GM18907 (cell line): ENCODE data around the gene ZNF451.

ENCODE experiments used
- ATAC-seq: cut with Tn5 transposase; IDR thresholded peaks from one replicate; pipeline ENCODE4 v1.9.1; 2021; ENCODE audit warnings: mild to moderate bottlenecking, moderate library complexity; ENCODE audit not compliant: unreplicated experiment

Gene ZNF451

GRCh38 chr6:57147401-57147800, 57.4 kb downstream of the ZNF451 start:
- no peak for ATAC-seq

DNA sequence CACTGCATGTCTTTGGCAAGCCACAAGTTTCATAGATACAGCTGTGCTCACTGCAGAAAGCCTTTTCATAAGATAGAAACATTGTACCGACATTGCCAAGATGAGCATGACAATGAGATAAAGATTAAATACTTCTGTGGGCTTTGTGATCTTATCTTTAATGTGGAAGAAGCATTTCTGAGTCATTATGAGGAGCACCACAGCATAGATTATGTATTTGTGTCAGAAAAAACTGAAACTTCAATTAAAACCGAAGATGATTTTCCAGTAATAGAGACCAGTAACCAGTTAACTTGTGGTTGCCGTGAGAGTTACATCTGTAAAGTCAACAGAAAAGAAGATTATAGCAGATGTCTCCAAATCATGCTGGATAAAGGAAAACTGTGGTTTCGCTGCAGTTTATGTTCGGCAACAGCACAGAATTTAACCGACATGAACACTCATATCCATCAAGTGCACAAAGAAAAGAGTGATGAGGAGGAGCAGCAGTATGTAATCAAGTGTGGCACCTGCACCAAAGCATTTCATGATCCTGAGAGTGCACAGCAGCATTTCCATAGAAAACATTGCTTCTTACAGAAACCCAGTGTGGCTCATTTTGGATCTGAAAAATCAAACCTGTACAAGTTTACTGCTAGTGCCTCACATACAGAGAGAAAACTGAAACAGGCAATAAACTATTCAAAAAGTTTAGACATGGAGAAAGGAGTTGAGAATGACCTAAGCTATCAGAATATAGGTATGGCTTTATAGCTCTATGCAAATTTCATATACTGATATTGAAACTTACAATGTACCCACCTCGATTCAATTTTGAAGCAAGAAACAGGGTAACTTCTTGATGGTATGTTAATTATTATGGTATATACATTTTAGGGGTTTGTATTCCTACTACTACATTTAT, 58.2 kb downstream of the ZNF451 start:
- ATAC-seq, result no peak

- ATAC-seq, result no peak
Measured at GRCh38 chr6:57158658-57159057, 68.7 kb downstream of the ZNF451 start.

DNA sequence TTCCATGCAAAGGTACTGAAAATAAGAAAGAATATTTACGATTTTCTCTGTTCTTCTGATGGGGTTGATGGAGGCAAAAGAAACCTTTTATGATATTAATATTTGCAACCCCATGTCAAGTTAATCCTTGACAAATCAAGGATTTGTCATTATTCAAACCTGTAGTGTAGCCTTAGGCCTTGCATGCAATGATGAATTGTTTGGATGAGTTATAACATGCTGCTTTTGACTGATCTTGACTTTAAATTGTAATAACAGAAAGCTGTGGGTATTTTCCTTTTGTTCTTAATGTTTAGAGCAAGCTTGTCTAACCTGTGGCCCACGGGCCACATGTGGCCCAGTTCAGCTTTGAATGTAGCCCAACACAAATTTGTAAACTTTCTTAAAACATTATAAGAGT, 69.1 kb downstream of the ZNF451 start:
- no peak for ATAC-seq

GRCh38 chr6:57162028-57162427, 72.0 kb downstream of the ZNF451 start:
- no peak for ATAC-seq

DNA sequence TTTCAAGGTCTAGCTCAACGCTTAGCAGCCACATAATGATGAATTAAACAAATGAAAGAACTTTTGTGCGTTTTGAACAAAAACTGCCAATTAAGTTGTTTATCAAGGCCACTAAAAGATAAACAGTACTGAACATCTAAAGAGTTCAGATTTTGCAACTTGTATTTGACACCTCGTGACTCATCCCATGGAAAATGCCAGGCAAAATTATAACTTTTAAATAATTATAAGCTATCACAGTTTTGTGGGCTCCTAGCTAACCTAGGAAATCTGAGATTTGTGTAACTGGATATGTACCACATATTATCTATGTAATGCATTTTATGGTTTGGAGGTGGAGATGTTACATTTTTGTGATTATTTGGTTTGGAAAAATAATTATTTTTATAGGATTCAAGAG, 72.5 kb downstream of the ZNF451 start:
- ATAC-seq, result no peak

GRCh38 chr6:57163956-57164355, 74.0 kb downstream of the ZNF451 start:
- ATAC-seq, result no peak

DNA sequence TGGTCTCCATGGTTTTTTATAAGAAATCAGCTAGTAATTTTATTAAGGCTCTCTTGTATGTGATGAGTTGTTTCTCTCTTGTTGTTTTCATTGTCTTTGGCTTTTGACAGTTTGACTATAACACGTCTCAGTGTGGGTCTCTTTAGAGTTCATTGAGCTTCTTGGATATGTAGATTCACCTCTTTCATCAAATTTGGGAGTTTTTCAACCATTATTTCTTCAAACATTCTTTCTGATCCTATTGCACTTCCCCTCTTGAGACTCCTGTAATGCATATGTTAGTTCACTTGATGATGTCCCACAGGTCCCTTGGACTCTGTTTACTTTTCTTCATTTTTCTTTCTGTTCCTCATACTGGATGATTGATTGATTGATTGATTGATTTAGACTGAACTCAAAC, 75.1 kb downstream of the ZNF451 start:
- no peak for ATAC-seq

GRCh38 chr6:57172136-57173055, 82.4 kb downstream of the ZNF451 start, which contains the start of gene BAG2:
Gene BAG2, plus strand, starts transcription at chr6:57172326. Its CDS starts 372 bp downstream, at chr6:57172698.
- peak; percentile 93 for ATAC-seq

GRCh38 chr6:57173056-57173885, 83.3 kb downstream of the ZNF451 start:
- no peak for ATAC-seq

GRCh38 chr6:57173886-57174510, 84.0 kb downstream of the ZNF451 start:
- no peak for ATAC-seq

DNA sequence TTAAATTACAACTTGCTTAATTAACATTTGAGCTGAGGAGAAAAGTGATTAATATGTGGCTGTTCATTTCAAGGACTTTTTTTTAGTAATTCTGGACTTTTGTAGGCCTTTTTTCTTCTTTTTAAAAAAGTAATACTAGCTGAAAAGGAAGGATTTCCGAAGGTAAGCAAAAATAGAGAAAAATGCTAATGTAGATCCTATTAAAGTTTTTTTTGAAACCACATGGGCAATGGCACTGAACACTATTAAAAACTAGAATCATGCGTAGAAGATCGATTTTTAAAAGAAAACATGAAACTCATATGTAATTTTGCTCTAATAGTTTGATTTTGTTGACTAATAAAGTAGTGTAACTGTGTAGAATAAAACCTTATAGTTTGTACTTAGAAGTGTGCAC, 84.5 kb downstream of the ZNF451 start:
- no peak for ATAC-seq

DNA sequence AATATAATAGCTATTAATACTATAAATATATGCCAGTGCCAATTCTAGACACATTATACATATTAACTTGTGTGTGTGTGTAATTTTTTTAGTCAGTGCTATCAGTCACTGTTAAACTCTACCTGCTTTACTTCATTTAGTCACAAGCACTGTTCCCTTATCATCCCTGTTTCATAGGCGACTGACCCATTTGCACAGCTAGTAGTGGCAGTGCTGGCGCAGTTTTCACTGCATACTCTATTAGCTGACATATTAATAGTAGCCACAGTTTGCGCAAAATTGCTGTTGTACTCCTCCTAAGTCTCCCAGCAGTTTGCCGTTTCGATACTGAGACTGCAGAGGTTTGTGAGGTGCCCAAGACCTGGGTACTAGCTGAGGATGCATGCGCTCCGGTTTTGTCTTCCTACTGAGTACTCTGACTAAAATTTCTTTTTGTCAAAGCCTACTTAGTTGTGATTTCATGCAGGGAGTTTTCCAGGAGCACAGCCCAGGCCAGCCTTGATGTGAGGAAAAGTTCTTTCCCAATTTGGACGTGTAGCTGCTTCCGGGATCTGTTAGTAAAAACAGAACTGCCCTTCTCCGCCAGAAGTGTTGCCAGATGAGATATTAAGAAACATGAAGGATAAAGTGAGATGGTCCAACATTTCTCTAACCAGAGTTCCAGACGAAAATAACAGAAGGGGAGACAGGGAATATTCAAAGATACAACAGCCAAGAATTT, 87.7 kb downstream of the ZNF451 start:
- ATAC-seq, result no peak

DNA sequence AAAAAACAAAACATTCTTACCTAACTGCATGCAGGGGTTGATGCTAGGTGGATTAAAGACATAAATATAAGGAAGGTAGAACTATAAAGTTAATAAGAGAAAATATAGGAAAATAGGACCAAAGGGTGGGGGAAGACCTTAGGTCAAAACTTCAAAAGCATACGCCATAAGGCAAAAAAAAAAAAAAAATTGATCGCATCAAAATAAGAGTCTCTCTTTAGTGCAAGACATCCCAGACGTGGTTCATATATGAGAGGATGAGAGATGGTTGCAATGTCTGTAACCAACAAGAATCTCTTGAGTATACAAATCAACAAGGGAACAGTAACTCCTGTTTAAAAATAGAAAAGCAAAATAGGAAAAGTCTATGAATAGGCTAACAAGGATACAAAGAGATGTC, 90.6 kb downstream of the ZNF451 start:
- no peak for ATAC-seq

GRCh38 chr6:57182017-57182432, 92.0 kb downstream of the ZNF451 start:
- ATAC-seq, result no peak

DNA sequence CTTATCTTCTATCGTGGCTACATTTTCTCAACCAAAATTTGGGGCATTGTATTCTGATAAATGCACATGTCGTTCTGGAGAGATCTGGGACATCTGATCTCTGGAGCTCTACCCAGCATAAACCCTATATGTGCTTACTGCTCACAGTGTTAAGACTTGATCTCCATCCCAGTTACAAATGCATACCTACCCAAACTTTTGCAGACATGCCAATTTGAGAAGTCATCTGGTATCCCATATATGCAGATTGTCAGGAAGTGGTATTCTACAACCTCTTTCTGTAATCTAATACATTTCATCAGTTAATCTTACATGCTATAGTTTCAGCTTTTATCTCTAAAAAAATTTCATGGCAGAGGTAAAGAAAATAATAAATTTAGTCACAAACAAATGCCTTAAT, 93.3 kb downstream of the ZNF451 start:
- no peak for ATAC-seq

DNA sequence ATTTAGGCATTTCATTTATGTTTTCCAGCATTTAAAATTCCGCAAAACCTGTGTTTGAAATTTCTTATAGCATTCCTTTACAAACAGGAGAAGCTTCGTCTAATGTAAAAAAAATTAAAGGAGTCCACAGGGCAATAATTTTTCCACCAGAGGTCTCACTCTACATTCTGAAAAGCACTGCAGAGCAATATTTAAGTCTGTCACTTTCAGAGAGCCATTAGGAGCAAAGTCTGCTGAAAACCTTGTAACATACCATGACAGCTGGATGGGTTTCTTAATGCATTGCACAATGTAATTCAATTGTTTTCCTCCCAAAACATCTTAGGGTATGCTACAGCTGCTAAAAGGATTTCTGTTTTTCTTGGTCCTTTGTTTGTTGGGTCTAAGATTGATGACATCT, 100.2 kb downstream of the ZNF451 start:
- no peak for ATAC-seq

GRCh38 chr6:57193177-57193576, 103.2 kb downstream of the ZNF451 start:
- ATAC-seq, result no peak

DNA sequence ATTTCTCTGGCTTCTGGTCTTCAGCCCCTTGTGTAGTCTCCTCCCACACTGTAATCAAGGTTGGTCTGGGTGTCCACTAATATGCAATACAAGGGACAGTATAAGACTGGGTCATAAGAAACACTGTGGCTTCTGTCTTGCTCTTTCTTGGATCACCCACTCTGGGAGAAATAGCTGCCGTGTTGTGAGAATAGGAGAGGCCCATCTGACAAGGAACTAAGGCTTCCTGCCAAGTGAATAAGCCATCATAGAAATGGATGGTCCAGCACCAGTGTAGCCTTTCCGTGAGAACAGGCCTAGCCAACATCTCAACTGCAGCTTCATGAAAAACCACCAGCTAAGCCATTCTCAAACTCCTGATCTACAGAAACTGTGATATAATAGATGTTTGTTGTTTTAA, 105.5 kb downstream of the ZNF451 start:
- no peak for ATAC-seq
